Colonic mucosa (tissue), 4 donors: ENCODE measurements around the gene LSM4. TPM values are rescaled to one million over a fixed set of nuclear protein-coding genes. Genes with fewer than 3 reads are reported as not detected.

Experiments
- DNase-seq: peaks from one replicate; pipeline ENCODE4 v3.0.0-alpha.2; 2020
- H3K27ac ChIP-seq: fragments of 200-600 bp; one replicate; pipeline ENCODE4 v1.8.0; 2021
- H3K27me3 ChIP-seq: fragments of 200-600 bp; one replicate; pipeline ENCODE4 v1.8.0; 2021
- H3K36me3 ChIP-seq: fragments of 200-600 bp; one replicate; pipeline ENCODE4 v1.8.0; 2021
- H3K4me1 ChIP-seq: fragments of 200-600 bp; one replicate; pipeline ENCODE4 v1.8.0; 2021; ENCODE audit warnings: mild to moderate bottlenecking
- H3K4me3 ChIP-seq: fragments of 200-600 bp; one replicate; pipeline ENCODE4 v1.8.0; 2021
- H3K9ac ChIP-seq, 2 donors: one replicate each; pipeline ENCODE4 v1.7.0; 2013; ENCODE audit warnings: control low read depth in 2 of 2, low read depth in 2 of 2, low read length in 2 of 2
- H3K9me3 ChIP-seq: fragments of 200-600 bp; one replicate; pipeline ENCODE4 v1.8.0; 2021
- CTCF ChIP-seq: fragments of 200-600 bp; IDR thresholded peaks from one replicate; pipeline ENCODE4 v1.8.0; 2022; ENCODE audit warnings: antibody characterized with exemption, mild to moderate bottlenecking
- intact Hi-C: fragments of 100-400 bp; cut with DNase I; formaldehyde crosslinking; loops from one replicate; pipeline ENCODE4 v1.14.1; 2022
- total RNA-seq, 2 donors: library from RNA; stranded (reverse); fragmentation: NEBNext Ultra II Directional in 1 of 2; extraction: Animal tissue kit (Norgen Biotek cat#: 25700) in 1 of 2; gene quantifications; one replicate each; pipeline ENCODE4 v1.2.1, GENCODE V29; 2021
- donor health status: healthy.
- donor health status: DM: no; HTN: no; CAD: no.
- donor health status: DM: no; HTN: no; CAD: no.

Gene LSM4
- total RNA-seq, 2 donors from 2014 or later: 128 to 308 TPM

- H3K27ac ChIP-seq: no peak overlapping the region
- no peak for TF ChIP-seq CTCF
Observed at GRCh38 chr19:18298601-18299000, 24.3 kb downstream of the LSM4 start.

GRCh38 chr19:18297308-18297707 lies 25.6 kb downstream of the LSM4 start:
- TF ChIP-seq CTCF: no peak
- intact Hi-C loops: no loop called here
- Histone ChIP-seq H3K27ac (no peak overlapping the region), H3K4me1 (peaks cover 7% of the 10 kb centered on the region), H3K9me3 (no peaks in the 10 kb centered on the region), H3K4me3 (no peak overlapping the region), H3K27me3 (no peaks in the 10 kb centered on the region), H3K36me3 (no peaks in the 10 kb centered on the region), H3K9ac (no peak overlapping the region)
- no peak for DNase-seq

More at GRCh38 chr19:18298601-18299000, 24.3 kb downstream of the LSM4 start:
- H3K4me1 ChIP-seq: peaks cover 4% of the 10 kb centered on the region
- H3K4me3 ChIP-seq: no peak overlapping the region
- H3K36me3 ChIP-seq: no peaks in the 10 kb centered on the region
- no peaks in the 10 kb centered on the region for H3K9me3 ChIP-seq
- no peaks in the 10 kb centered on the region for H3K27me3 ChIP-seq
- H3K9ac ChIP-seq: no peak overlapping the region
- intact Hi-C loops: no loop called here
- no peak for DNase-seq

- Histone ChIP-seq H3K4me1 (peaks cover 10% of the 10 kb centered on the region), H3K36me3 (no peaks in the 10 kb centered on the region), H3K27me3 (no peaks in the 10 kb centered on the region), H3K9ac (no peak overlapping the region), H3K9me3 (no peaks in the 10 kb centered on the region), H3K27ac (no peak overlapping the region), H3K4me3 (no peak overlapping the region)
- intact Hi-C loops: no loop called here
- no peak for DNase-seq
- no peak for TF ChIP-seq CTCF
Observed at GRCh38 chr19:18295034-18295451, 27.8 kb downstream of the LSM4 start.

- no peak for DNase-seq
- intact Hi-C loops: no loop called here
Observed at GRCh38 chr19:18294467-18294864, 28.4 kb downstream of the LSM4 start.

GRCh38 chr19:18293642-18294466 lies 29.0 kb downstream of the LSM4 start:
- intact Hi-C loops: no loop called here
- no peaks in the 10 kb centered on the region for H3K9me3 ChIP-seq
- no peak for TF ChIP-seq CTCF
- no peaks in the 10 kb centered on the region for H3K36me3 ChIP-seq
- peak overlapping the region; percentile 75 to 88 for H3K9ac ChIP-seq
- H3K4me3 ChIP-seq: no peak overlapping the region
- peaks cover 10% of the 10 kb centered on the region for H3K4me1 ChIP-seq
- H3K27ac ChIP-seq: peak overlapping the region; percentile 86
- DNase-seq: no peak
- no peaks in the 10 kb centered on the region for H3K27me3 ChIP-seq

More at GRCh38 chr19:18294467-18294864, 28.4 kb downstream of the LSM4 start:
- Histone ChIP-seq H3K9ac (peak overlapping the region; percentile 9 to 47), H3K9me3 (no peaks in the 10 kb centered on the region), H3K36me3 (no peaks in the 10 kb centered on the region), H3K4me3 (no peak overlapping the region), H3K27me3 (no peaks in the 10 kb centered on the region), H3K4me1 (peaks cover 10% of the 10 kb centered on the region), H3K27ac (no peak overlapping the region)
- no peak for TF ChIP-seq CTCF
